GM12864 (cell line): ENCODE measurements around the gene ROGDI.

Experiments
- DNase-seq: peaks from one replicate; pipeline ENCODE4 v3.0.0-alpha.2; 2011; ENCODE audit warnings: low read depth
- H3K4me3 ChIP-seq: 2 replicates; pipeline ENCODE4 v1.5.1; 2011; ENCODE audit warnings: mild to moderate bottlenecking, low read depth, low read length, control low read depth
- TF ChIP-seq, protein P1 (sequence below): IDR thresholded peaks from 2 replicates; pipeline ENCODE4 v1.5.1; 2011; ENCODE audit warnings: low read depth, mild to moderate bottlenecking, moderate library complexity, low read length, control low read depth, inconsistent platforms; ENCODE audit errors: missing control alignments

The ROGDI gene

DNA sequence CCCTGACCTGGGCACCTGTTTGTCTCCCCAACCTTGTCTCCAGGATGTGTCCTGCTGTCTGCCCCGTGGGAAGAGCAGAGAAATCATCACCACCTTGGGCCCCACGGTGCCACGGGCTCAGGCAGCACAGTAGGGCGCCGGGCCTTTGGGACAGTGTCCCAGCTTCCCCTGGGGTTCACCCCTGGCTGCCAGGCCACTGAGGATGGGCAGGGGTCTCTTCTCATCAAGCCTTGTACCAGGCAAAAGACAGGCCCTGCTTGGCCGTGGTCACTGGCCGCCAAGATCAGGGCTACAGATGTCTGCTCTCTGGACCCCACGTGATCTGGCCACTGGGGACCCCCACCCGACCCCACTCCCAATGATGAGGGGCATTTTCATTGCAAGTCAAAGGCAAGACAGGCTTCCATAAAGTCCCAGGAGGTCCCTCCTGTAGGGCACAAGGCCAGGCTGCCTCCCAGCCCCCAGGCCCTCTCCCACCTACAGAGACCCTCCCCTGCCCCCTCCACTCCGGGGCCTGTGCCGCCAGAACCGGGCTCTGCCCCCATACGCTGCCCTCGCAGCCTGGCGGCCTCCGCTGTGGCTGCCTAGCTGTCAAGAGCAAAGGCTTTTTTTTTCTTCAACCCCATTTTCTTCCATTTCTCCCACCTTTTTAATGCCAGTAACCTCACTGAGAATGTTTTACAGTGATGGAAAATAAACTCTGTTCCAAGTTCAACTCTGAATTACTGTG, 53.6 kb downstream of the ROGDI start:
- H3K4me3 ChIP-seq: no peak overlapping the region
- DNase-seq: no peak
- TF ChIP-seq, protein P1, sequence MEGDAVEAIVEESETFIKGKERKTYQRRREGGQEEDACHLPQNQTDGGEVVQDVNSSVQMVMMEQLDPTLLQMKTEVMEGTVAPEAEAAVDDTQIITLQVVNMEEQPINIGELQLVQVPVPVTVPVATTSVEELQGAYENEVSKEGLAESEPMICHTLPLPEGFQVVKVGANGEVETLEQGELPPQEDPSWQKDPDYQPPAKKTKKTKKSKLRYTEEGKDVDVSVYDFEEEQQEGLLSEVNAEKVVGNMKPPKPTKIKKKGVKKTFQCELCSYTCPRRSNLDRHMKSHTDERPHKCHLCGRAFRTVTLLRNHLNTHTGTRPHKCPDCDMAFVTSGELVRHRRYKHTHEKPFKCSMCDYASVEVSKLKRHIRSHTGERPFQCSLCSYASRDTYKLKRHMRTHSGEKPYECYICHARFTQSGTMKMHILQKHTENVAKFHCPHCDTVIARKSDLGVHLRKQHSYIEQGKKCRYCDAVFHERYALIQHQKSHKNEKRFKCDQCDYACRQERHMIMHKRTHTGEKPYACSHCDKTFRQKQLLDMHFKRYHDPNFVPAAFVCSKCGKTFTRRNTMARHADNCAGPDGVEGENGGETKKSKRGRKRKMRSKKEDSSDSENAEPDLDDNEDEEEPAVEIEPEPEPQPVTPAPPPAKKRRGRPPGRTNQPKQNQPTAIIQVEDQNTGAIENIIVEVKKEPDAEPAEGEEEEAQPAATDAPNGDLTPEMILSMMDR: no peak

DNA sequence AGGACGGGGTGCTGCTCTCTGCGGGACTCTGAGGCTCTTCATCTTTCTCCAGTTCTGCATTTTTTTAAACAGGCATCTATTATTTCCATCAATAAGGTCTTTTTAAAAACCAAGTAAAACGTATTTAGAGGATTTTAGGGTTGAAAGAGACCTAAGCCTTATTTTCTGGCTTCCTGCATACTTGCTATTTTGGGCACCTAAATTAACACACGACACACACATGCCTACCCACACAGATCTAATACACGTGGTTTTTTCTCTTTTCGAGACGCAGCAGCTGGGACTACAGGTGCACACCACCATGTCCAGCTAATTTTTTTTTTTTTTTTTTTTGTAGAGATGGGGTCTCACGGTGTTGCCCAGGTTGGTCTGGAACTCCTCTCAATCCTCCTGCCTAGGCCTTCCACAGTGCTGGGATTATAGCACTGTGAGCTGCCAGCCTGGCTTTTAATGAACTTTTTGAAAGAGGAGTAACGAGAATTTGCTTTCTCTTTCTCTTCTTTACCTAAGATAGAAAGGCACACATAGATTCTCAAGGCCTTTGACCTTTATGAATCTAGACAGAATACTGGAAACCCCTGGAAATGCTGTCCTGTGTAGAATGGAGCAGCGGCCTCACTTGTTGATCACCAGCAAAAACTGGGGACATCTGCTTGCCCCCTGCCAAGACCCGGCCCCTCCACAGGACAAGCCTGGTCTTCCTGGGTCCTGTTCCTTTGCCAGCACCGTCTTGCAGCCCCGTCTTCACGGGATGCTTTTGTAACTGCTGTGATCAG, 54.3 kb downstream of the ROGDI start:
- H3K4me3 ChIP-seq: no peak overlapping the region
- no peak for DNase-seq
- TF ChIP-seq, protein P1: no peak

DNA sequence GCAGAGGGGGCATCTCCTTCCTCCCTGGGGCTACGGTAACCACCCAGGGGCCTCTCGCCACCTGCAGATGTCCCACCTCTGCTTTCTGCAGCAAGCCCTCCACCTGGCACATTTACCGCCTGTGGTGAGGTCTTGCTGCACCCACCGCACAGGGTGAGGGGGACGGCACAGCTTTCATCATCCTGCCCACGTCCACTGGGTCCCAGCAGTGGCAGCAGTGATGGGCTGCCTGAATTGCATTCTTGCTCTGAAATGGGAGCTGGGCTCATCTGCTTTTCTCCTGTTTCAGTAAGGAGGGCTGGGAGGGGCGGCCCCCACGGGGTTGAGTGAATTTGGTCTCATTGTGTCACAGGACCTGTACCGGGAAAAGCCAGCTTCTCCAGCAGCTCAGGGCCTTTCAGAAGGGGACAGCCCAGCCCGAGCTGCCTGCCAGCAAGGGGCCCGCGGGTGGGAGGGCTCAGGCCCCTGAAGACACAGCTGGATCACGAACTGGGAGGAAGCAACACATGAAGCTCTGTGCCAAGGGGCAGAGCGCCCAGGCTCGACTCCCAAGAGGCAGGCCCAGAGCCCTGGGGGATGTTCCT, 55.4 kb downstream of the ROGDI start:
- DNase-seq: no peak
- TF ChIP-seq, protein P1: no peak

More for the DNA sequence above, 55.4 kb downstream of the ROGDI start:
- H3K4me3 ChIP-seq: no peak overlapping the region
